GM18511 (cell line): Measurements from ENCODE around the gene HSPB9.
"Not testable (repeated sequence)": the region's sequence is repeated elsewhere in the genome, so short reads cannot be mapped to it uniquely, and the experiment has no call there.

Experiments used
- ATAC-seq: cut with Tn5 transposase; IDR thresholded peaks from one replicate; pipeline ENCODE4 v1.9.1; 2021; ENCODE audit warnings: mild to moderate bottlenecking, moderate library complexity; ENCODE audit not compliant: unreplicated experiment

HSPB9 gene

GRCh38 chr17:42140690-42141089 is 18.1 kb downstream of the HSPB9 start:
- ATAC-seq: not testable (repeated sequence)

DNA sequence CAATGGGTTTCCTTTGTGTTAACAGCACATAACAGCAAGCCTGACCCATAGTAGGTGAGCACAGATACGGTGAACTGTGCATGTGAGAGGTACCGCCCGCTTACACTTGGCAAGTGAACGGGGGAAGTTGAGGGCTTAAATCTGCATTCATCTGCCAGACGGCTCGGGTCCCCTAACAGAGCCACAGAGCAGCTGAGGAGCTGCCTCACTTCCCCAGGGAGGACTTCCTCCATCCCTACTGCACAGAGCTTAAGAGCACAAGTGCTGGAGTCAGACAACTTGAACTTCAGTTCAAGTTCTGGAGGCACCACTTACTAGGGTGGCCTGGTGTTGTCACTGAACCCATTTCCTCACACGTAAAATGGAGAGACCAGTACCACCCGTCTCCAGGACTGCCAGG is 18.8 kb downstream of the HSPB9 start:
- no peak for ATAC-seq

DNA sequence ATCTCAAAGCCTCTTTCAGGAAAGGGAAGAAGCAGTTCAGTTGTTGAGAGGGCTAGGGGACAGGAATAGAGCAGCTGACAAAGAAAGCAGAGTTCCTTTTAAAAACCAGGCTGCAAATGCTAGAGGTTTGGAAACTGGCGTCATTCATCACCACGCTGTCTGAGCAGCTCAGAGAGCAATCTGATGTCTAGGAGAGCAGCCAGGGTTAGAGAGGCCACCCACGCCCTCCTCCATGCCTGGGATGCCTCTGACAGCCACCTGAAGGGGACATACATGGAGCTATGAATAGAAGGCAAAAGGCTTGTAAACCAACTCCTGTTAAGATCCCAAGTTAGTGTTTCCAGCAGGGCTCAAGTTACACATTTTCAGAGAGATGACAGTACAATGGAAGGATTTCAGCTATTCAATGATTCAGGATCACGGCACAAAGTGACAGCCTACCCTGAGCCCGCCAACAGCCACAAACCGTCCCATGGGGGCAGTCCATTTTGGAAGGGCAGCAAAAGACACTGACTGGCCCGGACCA is 19.8 kb downstream of the HSPB9 start:
- ATAC-seq: no peak

GRCh38 chr17:42143138-42143537 is 20.5 kb downstream of the HSPB9 start:
- ATAC-seq: not testable (repeated sequence)

DNA sequence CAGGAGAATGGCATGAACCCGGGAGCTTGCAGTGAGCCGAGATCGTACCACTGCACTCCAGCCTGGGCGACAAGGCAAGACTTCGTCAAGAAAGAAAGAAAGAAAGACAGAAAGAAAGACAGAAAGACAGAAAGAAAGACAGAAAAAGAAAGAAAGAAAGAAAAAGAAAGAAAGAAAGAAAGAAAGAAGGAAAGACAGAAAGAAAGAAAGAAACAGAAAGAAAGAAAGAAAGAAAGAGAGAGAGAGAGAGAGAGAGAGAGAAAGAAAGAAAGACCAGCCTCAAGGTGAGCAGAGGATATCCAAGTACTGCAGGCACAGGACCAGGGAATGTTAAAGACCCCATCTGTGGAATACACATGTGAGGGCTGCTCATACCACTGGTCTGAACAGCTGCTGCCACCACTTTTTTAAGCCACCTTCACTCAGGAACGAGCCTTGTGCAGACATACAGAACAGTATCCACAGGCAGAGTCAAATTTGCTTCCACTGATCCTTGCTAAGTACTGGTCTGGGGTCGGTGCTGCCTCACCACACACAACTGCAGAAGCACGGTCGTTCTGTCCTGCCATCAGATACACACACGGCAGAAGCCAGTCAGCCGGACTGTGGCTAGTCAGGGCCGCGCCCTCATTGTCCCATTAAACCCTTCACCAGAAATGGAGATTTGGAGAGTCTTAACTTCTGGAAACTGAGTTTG is 24.5 kb downstream of the HSPB9 start:
- ATAC-seq: no peak

GRCh38 chr17:42153919-42154742 is 31.5 kb downstream of the HSPB9 start:
- no peak for ATAC-seq

DNA sequence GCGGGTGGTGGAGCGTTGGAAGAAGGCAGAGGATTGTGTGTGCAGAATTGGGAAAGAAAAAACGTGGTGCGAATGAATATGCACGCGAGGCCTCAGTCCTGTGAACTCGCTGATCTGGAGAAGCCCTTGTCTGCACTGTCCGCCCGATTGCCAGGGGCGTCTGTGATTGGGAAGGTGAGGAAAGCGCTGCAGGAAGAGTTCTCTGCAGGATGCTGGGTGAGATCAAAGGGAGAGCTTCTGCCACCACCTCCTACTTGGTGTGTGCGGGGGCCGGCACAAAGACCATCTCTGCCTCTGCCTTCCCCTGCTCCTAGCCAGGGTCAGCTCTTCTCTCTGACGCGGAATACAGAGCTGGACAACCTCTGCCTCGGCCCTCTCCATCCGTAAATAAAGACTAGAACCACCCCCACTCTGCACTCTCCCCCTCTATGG is 33.0 kb downstream of the HSPB9 start:
- no peak for ATAC-seq

DNA sequence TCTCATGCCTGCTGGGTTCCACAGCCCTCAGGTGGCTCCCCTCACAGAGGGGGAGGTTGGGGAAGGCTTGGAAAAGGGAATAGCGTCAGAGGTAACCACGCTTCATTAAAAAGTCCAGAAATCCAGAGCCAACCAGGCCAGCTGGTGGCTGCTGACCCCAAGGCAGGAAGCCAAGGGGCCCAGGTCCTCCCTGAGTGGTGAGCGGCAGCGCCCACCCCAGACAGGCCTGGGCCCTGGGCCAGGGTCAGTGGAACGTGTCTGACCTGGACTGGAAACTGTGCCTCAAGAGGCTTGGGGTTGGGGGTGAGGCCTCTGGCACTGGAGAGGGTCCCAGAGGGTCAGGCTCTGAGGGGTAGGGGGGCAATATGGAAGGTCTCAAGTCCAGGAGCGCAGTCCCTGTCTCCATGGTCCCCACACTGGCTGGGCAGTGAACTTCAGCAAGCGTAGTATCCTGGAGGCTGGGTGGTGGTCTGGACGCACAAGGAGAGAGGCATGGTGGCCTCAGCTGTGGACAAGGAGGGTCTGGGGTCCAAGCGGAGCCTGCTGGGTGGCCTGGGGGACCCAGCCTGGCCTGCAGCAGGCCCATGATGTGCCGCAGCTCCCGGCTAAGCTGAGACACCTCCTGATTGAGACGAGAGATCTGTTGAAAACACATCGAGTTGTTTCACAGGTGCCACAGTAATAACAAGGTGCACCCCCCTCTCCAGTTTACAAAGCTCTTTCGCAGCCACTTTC is 37.4 kb downstream of the HSPB9 start:
- ATAC-seq: no peak

DNA sequence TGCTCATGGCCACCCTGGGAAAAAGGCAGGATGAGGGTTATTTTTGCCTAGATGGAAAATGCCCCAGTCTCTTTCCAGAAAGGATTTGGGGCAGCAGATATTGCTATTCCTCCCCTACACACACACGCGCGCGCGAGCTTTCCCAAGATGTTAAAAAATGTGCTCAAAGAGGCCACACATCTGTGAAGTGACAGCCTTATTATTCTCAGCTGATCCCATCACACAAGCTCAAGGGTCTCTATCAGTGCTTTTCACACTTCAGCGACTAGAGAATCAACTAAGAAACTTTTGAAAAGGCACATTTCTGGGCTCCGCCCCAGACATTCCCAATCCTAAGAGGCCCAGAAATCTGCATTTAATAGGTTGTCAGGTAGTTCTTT is 37.9 kb downstream of the HSPB9 start:
- ATAC-seq: no peak

DNA sequence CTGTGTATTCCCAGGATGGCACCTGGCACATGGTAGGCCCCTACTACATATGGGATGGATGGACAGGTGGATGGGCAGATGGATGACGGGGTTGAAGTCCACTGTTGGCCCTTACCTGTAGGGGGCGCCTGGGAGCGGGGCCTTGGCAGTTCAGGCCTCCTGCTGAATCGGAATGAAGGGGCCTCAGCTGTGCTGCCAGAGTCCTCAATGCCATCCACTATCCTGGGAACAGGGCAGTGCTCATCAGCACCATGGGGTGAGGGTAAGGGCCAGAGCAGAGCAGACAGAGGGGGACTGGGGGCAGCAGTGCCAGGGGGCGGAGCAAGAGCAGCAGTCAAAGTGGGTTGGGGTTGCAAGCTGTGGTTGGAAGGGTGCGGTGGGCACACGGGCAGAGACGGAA is 40.5 kb downstream of the HSPB9 start:
- no peak for ATAC-seq

DNA sequence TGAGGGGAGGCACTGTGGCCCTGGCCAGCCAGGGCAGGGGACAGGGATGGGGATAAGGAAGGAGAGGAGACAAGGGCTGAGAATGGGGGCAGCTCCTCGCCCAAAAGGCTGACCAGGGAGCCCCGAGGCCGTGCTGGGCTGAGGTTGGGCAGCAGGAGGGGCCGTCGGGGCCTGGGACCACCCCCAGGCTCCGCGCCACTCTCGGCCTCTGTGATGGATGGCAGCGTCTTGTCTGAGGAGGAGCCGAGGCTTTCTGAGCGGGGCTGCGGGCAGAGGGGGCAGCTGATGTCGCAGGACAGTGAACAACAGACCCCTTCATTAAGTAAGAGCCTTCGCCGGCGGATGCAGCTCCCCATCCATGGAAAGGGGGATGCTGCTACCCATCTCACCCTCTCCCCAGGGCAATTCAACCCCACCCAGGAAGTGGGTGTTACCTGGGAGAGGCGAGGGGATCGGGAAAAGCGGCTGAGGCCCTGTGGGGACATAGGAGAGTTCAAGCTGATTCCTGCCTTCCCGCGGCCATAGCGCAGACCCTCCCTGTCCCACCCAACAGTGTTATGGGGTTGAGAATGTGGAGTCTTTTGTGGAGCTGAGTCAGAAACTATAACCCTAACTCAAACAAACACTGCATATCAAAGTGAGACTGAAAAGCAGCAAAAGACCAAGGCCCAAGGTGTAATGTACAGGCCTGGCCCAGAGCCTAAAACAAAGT is 41.2 kb downstream of the HSPB9 start:
- ATAC-seq: no peak

GRCh38 chr17:42165751-42166150 is 43.1 kb downstream of the HSPB9 start:
- no peak for ATAC-seq

DNA sequence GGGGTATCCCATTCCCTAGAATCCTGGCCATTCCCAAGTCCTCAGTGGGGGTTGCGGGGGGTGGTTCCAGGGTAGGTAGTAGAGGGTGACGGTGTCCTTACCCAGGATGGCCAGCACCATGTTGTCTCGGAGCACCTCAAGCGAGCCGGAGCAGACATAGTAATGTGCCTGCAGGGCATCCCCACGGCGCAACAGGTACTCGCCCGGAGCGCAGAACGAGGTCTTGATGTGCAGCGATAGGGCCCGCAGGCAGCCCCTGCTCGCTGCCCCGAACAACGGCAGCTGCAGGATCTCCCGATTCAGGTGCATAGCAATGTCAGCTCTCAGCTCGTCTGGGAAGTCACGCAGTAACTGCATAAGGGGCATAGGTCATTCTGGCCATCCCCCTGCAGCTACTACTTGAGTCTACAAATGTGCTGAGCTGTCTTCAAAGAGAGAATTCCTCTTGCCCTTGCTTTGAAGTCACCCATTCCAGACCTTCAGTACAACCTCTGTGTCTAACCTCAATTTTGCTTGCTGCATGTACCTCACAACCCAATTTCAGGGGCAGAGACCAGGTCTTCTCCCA is 43.7 kb downstream of the HSPB9 start:
- ATAC-seq: no peak

DNA sequence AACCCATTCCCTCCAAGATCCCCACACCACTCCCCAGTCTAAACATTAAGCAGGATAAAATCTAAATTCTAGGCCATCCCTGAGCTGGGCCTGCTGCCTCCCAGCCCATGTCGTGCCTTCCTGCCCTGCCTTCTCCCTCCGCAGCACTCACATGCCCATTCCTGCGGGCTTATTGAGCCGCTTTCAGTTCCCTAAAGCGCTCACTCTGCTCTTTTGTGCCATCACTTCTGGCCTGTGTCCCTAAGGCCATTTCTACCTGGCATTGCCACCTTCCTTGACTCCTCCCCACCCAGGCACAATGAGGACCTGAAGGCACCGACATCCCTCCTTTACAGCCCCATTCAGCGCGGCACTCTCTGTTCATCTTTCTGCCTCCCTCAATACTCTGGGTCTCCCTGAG is 45.2 kb downstream of the HSPB9 start:
- ATAC-seq: no peak

- ATAC-seq: no peak
These were observed 46.7 kb downstream of the HSPB9 start for GRCh38 chr17:42169351-42169750.

- ATAC-seq: no peak
These were observed 49.2 kb downstream of the HSPB9 start for GRCh38 chr17:42171831-42172230.
